Trophoblast cell (in vitro differentiated cells and primary cell): Measurements from ENCODE around the gene SPTB.

Source experiments
- DNase-seq, 2 donors: peaks; one replicate each; pipeline ENCODE4 v3.0.0-alpha.2; 2016
- H2AFZ ChIP-seq: 2 replicates; pipeline ENCODE4 v1.6.1; 2013; ENCODE audit warnings: low read length, moderate library complexity, mild to moderate bottlenecking; ENCODE audit not compliant: insufficient read depth, poor library complexity
- H2AK5ac ChIP-seq: 2 replicates; pipeline ENCODE4 v1.6.1; 2013; ENCODE audit warnings: mild to moderate bottlenecking, low read length
- H2BK120ac ChIP-seq: 2 replicates; pipeline ENCODE4 v1.6.1; 2013; ENCODE audit warnings: low read length, mild to moderate bottlenecking, moderate library complexity; ENCODE audit not compliant: insufficient read depth, poor library complexity
- H2BK12ac ChIP-seq: 2 replicates; pipeline ENCODE4 v1.6.1; 2013; ENCODE audit warnings: mild to moderate bottlenecking, low read length, moderate library complexity
- H2BK5ac ChIP-seq: 2 replicates; pipeline ENCODE4 v1.6.1; 2013; ENCODE audit warnings: low read length, low read depth, moderate library complexity, mild to moderate bottlenecking; ENCODE audit not compliant: poor library complexity
- H3K14ac ChIP-seq: 2 replicates; pipeline ENCODE4 v1.6.1; 2013; ENCODE audit warnings: mild to moderate bottlenecking, low read length
- H3K18ac ChIP-seq: 2 replicates; pipeline ENCODE4 v1.6.1; 2013; ENCODE audit warnings: mild to moderate bottlenecking, low read length
- H3K23ac ChIP-seq: 2 replicates; pipeline ENCODE4 v1.6.1; 2013; ENCODE audit warnings: low read length
- H3K27ac ChIP-seq: 2 replicates; pipeline ENCODE4 v1.5.1; 2013; ENCODE audit warnings: low read depth, mild to moderate bottlenecking, inconsistent platforms, low read length, moderate library complexity
- H3K27me3 ChIP-seq: 2 replicates; pipeline ENCODE4 v1.6.1; 2013; ENCODE audit warnings: inconsistent platforms, mild to moderate bottlenecking, low read length, moderate library complexity; ENCODE audit not compliant: insufficient read depth
- H3K36me3 ChIP-seq, 2 experiments: 1 replicate in 1 of 2; 2 replicates in 1 of 2; pipeline ENCODE4 v1.6.1; 2013; ENCODE audit warnings: low read length in 2 of 2, mild to moderate bottlenecking in 2 of 2, moderate library complexity in 1 of 2; ENCODE audit not compliant: insufficient read depth in 2 of 2, control insufficient read depth in 1 of 2
- H3K4ac ChIP-seq: 2 replicates; pipeline ENCODE4 v1.6.1; 2013; ENCODE audit warnings: low read depth, mild to moderate bottlenecking, low read length, moderate library complexity
- H3K4me1 ChIP-seq, 2 experiments: 1 replicate in 1 of 2; 2 replicates in 1 of 2; pipeline ENCODE4 v1.6.1; 2013; ENCODE audit warnings: low read length in 2 of 2, mild to moderate bottlenecking in 2 of 2, moderate library complexity in 1 of 2; ENCODE audit not compliant: insufficient read depth in 2 of 2, control insufficient read depth in 1 of 2
- H3K4me2 ChIP-seq: 2 replicates; pipeline ENCODE4 v1.6.1; 2013; ENCODE audit warnings: inconsistent platforms, mild to moderate bottlenecking, low read length, moderate library complexity
- H3K4me3 ChIP-seq: 2 replicates; pipeline ENCODE4 v1.5.1; 2013; ENCODE audit warnings: mild to moderate bottlenecking, low read depth, low read length, inconsistent platforms
- H3K79me1 ChIP-seq: one replicate; pipeline ENCODE4 v1.6.1; 2013; ENCODE audit warnings: low read length
- H3K79me2 ChIP-seq: 2 replicates; pipeline ENCODE4 v1.6.1; 2013; ENCODE audit warnings: low read length, mild to moderate bottlenecking; ENCODE audit not compliant: control insufficient read depth, insufficient read depth, poor library complexity
- H3K9ac ChIP-seq: 2 replicates; pipeline ENCODE4 v1.6.1; 2013; ENCODE audit warnings: mild to moderate bottlenecking, low read length
- H3K9me3 ChIP-seq: 2 replicates; pipeline ENCODE4 v1.6.1; 2013; ENCODE audit warnings: low read depth, mild to moderate bottlenecking, control low read depth, inconsistent platforms, low read length; ENCODE audit not compliant: insufficient read depth
- H4K12ac ChIP-seq: 2 replicates; pipeline ENCODE4 v1.6.1; 2013; ENCODE audit warnings: low read depth, mild to moderate bottlenecking, low read length, moderate library complexity
- H4K8ac ChIP-seq: 2 replicates; pipeline ENCODE4 v1.6.1; 2013; ENCODE audit warnings: low read depth, mild to moderate bottlenecking, low read length, moderate library complexity
- H4K91ac ChIP-seq: one replicate; pipeline ENCODE4 v1.6.1; 2013; ENCODE audit warnings: low read depth, mild to moderate bottlenecking, low read length, moderate library complexity
- whole genome bisulfite sequencing: extraction: QIAGEN DNeasy Blood & Tissue Kit; methylation state at CpG from one replicate; pipeline ENCODE4 v1.1.7; 2013; ENCODE audit warnings: missing lambda C conversion rate; ENCODE audit not compliant: insufficient read length, insufficient coverage; ENCODE audit errors: extremely low coverage; 5-methylcytosine and 5-hydroxymethylcytosine counted together

Gene SPTB

DNA sequence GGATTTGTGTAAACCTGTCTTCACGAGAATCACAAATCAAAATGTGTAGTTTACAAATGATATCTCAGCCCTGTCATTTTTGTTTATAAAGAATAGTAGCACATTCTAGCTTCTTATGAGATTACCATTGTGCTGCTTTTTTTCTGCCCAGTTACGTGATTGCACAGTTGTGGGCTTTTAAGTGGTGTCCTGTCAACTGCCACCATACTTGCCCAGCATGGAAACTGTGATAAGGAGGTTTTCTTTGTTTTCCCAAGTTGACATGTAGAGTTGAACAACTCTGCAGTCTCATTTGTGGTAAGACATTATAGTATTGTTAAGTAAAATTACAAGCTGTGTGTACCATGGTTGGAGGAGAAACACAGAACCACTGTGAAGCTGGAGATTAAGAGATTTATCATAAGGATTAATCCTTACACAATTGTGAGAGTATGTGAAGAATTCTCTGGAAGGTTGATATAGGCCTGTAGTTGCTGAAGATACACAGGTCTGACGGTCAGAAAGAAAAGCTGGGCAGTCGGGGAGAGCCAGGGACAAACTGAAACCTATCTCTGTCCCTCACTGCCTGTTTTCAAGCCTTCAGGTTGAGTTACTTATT lies 46.8 kb upstream of the SPTB start:
- no peak for DNase-seq
- no peak overlapping the region for H3K4me3 ChIP-seq
- no peak overlapping the region for H3K18ac ChIP-seq
- H3K79me2 ChIP-seq: no peaks in the 10 kb centered on the region
- no peak overlapping the region for H2BK12ac ChIP-seq
- H2BK120ac ChIP-seq: no peak overlapping the region
- no peak overlapping the region for H3K4ac ChIP-seq
- no peaks in the 10 kb centered on the region for H3K9me3 ChIP-seq
- no peak overlapping the region for H3K14ac ChIP-seq
- H3K4me1 ChIP-seq: no peaks in the 10 kb centered on the region
- no peak overlapping the region for H2AFZ ChIP-seq
- WGBS: no CpG with 5 or more reads among the region's 4 CpGs
- H3K27me3 ChIP-seq: no peaks in the 10 kb centered on the region
- peaks cover 6 to 9% of the 10 kb centered on the region in 2 experiments for H3K36me3 ChIP-seq
- H3K4me2 ChIP-seq: no peak overlapping the region
- H2BK5ac ChIP-seq: no peak overlapping the region
- no peak overlapping the region for H3K23ac ChIP-seq
- no peak overlapping the region for H4K91ac ChIP-seq
- no peak overlapping the region for H3K9ac ChIP-seq
- no peak overlapping the region for H4K8ac ChIP-seq
- H4K12ac ChIP-seq: no peak overlapping the region
- no peaks in the 10 kb centered on the region for H3K79me1 ChIP-seq
- H3K27ac ChIP-seq: no peak overlapping the region
- H2AK5ac ChIP-seq: no peak overlapping the region

- no peak overlapping the region for H2AFZ ChIP-seq
- no peaks in the 10 kb centered on the region for H3K79me2 ChIP-seq
- no peaks in the 10 kb centered on the region for H3K27me3 ChIP-seq
- H3K9me3 ChIP-seq: no peaks in the 10 kb centered on the region
- no CpG with 5 or more reads among the region's 3 CpGs for WGBS
- no peak overlapping the region for H3K23ac ChIP-seq
- H2BK5ac ChIP-seq: no peak overlapping the region
- no peak overlapping the region for H3K18ac ChIP-seq
- no peak overlapping the region for H2BK120ac ChIP-seq
- H4K12ac ChIP-seq: no peak overlapping the region
- no peak overlapping the region for H3K4ac ChIP-seq
- H2BK12ac ChIP-seq: no peak overlapping the region
- no peaks in the 10 kb centered on the region for H3K79me1 ChIP-seq
- no peak overlapping the region for H4K8ac ChIP-seq
- H4K91ac ChIP-seq: no peak overlapping the region
- no peak for DNase-seq
- H3K4me2 ChIP-seq: no peak overlapping the region
- H3K14ac ChIP-seq: no peak overlapping the region
- peaks cover 0 to 4% of the 10 kb centered on the region in 2 experiments for H3K4me1 ChIP-seq
- peaks cover 2 to 4% of the 10 kb centered on the region in 2 experiments for H3K36me3 ChIP-seq
- H3K4me3 ChIP-seq: no peak overlapping the region
- H3K27ac ChIP-seq: no peak overlapping the region
- no peak overlapping the region for H2AK5ac ChIP-seq
- H3K9ac ChIP-seq: no peak overlapping the region
These were observed 43.3 kb upstream of the SPTB start for GRCh38 chr14:64923015-64923414.

DNA sequence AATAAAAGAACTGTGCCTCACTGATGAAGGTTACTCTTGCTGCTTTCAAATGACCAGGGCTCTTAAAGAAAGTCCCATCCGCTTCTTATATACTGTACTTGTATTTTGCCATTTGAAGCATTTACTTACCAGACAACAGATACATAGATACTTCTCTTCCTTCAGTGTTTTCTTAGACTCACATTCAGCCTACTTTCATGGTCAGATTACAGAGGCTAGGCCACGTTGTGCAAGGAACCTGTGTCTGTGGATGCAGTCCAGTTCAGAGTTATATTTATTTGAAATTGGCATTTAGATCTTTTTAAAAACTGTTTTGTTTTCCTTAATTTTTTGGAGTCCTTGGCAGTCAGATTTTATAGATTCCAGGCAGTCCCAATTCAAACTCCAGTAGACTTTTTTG lies 40.8 kb upstream of the SPTB start:
- no peak overlapping the region for H4K8ac ChIP-seq
- peaks cover 0 to 4% of the 10 kb centered on the region in 2 experiments for H3K4me1 ChIP-seq
- no peak overlapping the region for H2AK5ac ChIP-seq
- H2BK5ac ChIP-seq: no peak overlapping the region
- no peaks in the 10 kb centered on the region for H3K9me3 ChIP-seq
- no peaks in the 10 kb centered on the region for H3K36me3 ChIP-seq
- no peak for DNase-seq
- no peak overlapping the region for H2BK12ac ChIP-seq
- H4K12ac ChIP-seq: no peak overlapping the region
- H2BK120ac ChIP-seq: no peak overlapping the region
- H3K18ac ChIP-seq: no peak overlapping the region
- no peak overlapping the region for H3K4me2 ChIP-seq
- H3K23ac ChIP-seq: no peak overlapping the region
- H4K91ac ChIP-seq: no peak overlapping the region
- no peak overlapping the region for H3K27ac ChIP-seq
- no CpG with 5 or more reads among the region's 2 CpGs for WGBS
- H3K4ac ChIP-seq: no peak overlapping the region
- H3K79me1 ChIP-seq: no peaks in the 10 kb centered on the region
- no peak overlapping the region for H3K4me3 ChIP-seq
- no peaks in the 10 kb centered on the region for H3K27me3 ChIP-seq
- no peaks in the 10 kb centered on the region for H3K79me2 ChIP-seq
- H3K9ac ChIP-seq: no peak overlapping the region
- H3K14ac ChIP-seq: no peak overlapping the region
- no peak overlapping the region for H2AFZ ChIP-seq

DNA sequence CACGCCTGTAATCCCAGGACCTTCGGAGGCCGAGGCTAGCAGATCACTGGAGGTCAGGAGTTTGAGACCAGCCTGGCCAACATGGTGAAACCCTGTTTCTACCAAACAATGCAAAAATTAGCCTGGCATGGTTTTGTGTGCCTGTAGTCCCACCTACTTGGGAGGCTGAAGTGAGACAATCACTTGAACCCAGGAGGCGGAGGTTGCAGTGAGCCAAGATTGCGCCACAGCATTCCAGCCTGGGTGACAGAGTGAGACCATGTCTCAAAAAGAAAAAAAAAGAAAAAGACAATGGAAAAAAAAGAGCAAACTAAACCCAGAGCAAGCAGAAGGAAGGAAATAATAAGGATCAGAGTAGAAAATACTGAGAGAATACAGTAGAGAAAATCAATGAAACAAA lies 39.9 kb upstream of the SPTB start:
- no peaks in the 10 kb centered on the region for H3K36me3 ChIP-seq
- H2BK5ac ChIP-seq: no peak overlapping the region
- H3K4ac ChIP-seq: no peak overlapping the region
- no peak overlapping the region for H3K27ac ChIP-seq
- H3K79me2 ChIP-seq: peaks cover 2% of the 10 kb centered on the region
- H2AK5ac ChIP-seq: no peak overlapping the region
- no peaks in the 10 kb centered on the region for H3K27me3 ChIP-seq
- WGBS: no CpG with 5 or more reads among the region's 5 CpGs
- no peaks in the 10 kb centered on the region for H3K9me3 ChIP-seq
- no peak overlapping the region for H4K91ac ChIP-seq
- no peak overlapping the region for H3K4me3 ChIP-seq
- H2BK120ac ChIP-seq: no peak overlapping the region
- no peak overlapping the region for H4K12ac ChIP-seq
- no peak for DNase-seq
- no peak overlapping the region for H2BK12ac ChIP-seq
- peaks cover 2 to 8% of the 10 kb centered on the region in 2 experiments for H3K4me1 ChIP-seq
- H4K8ac ChIP-seq: no peak overlapping the region
- H2AFZ ChIP-seq: no peak overlapping the region
- no peak overlapping the region for H3K9ac ChIP-seq
- peaks cover under 1% of the 10 kb centered on the region for H3K79me1 ChIP-seq
- H3K18ac ChIP-seq: no peak overlapping the region
- no peak overlapping the region for H3K23ac ChIP-seq
- no peak overlapping the region for H3K14ac ChIP-seq
- no peak overlapping the region for H3K4me2 ChIP-seq
